Measurements from ENCODE around the gene BMP7.

BMP7 gene

DNA sequence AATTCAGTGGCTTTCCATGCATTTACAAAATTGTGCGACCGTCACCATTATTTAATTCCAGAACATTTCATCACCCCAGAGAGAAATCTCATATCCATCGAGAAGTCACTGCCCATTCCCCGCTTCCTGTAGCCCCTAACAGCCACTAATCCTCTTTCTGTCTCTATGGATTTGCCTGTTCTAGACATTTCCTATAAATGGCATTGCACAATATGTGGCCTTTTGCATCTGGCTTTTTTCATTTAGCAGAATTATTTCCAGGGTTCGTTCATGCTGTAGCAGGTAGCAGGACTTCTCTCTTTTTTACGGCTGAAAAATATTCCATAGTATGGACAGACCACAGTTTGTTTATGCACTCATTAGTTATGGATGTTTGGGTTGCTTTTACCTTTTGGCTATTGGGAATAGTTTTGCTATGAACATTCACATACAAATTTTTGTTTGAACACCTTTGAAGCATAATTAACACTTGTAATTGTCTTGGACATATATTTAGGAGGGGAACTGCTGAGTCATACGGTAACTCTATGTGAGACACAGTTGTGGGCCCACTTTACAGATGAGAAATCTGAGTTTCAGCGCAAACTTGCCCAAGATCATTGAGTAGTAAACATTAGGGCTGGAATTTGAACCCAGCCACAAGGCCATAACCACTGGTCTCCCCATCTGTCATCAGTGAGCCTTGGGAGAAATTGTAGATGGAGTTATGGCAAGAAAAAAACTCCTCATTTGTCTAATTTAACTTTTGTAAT lies 126.9 kb downstream of the BMP7 start:
- no peak for DNase-seq

- DNase-seq: no peak
Observed at GRCh38 chr20:57138198-57138995, 128.0 kb downstream of the BMP7 start.

GRCh38 chr20:57137676-57138075 lies 128.8 kb downstream of the BMP7 start:
- DNase-seq: no peak

- no peak for DNase-seq
Observed at GRCh38 chr20:57136734-57137133, 129.7 kb downstream of the BMP7 start.

DNA sequence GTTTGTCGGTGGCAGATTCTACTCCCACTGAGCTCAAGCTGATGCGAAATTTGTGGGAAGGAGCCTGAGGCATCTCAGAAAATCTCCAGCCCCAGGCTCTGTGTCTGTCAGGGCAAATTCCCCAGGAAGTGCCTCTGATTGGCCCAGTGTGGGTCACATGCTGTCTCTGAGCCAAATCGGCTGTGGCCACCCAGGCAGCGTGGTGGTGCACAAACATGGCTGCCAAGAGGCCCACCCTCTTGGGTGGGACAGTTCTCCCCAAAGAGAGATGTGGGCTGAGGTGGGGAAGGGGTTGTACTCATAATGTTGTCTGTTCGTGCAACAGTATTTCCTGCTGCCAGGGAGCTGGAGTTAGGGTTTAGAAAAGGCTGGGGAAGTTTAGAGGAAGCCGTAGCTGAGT lies 130.6 kb downstream of the BMP7 start:
- DNase-seq: no peak

- DNase-seq: no peak
Observed at GRCh38 chr20:57134804-57135203, 131.6 kb downstream of the BMP7 start.

DNA sequence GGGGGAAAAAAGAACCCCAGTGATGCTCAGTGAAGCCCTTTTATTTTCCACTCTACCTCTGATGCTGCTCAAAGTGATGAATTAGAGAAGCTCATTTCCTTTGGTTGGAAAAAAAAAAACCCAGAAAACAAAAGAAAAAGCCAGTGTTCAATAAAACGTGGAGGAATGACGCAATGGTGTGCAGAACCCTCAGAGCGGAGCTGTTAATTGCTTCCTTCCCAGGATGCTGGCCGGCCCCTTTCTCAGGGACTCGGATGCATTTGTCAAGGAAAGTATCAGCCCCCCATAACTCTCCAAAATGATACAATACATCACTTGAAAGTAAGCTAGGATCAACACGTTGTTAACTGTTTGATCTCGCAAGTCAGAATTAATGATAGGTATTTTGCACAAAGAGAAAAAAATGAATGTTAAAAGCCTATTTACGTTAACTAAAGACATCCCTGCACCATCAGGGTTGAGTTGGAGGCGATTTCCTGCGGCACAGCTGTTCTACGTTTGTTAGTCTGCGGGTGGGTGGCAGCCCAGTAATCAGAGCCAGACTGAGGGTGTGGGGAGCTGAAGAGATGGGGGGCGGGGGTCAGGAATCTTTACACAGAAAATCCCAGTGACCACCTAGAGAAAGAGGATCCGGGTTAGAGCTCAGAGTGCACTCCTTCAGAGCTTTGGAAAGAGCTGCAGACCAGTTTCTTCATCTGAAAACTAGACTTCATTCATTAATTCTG lies 132.4 kb downstream of the BMP7 start:
- no peak for DNase-seq

DNA sequence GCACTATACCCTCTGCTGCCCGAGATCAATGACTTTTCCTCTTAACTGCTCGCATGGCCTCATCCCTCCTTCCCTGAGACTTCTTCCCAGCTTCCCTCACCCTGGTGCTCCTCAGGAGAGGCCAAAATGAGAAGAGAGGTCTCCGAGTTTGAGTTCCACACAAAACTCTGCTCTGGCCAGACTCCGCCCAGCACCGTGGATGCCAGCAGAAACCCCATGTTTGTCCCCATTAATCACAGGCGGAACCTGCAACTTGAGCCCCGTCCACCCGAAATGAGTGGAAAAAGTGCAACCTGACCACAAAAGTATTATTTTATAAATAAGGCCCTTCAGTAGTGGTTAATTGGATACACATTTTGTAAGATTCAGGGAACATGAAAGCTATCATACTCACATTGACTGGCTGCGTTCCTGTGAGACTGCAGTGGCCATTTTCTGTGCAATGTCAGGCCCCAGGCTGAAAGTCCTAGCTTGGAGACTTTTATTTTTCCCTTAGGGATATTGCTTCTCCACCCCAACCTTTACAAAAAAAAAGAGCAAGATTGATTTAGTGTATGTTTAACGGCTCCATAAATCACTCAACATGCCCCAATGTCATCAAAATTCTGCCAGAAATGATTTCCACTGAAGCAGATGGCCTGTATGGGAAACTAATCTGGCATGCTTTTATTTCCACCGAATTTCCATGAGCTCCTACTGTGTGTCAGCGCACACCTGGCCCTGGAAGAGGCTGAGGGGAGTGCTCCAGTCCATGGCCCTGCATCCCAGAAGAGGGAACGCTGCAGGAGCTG lies 134.6 kb downstream of the BMP7 start:
- no peak for DNase-seq

- no peak for DNase-seq
Observed at GRCh38 chr20:57131077-57131476, 135.4 kb downstream of the BMP7 start.

GRCh38 chr20:57130160-57130772 lies 136.2 kb downstream of the BMP7 start:
- DNase-seq: no peak

DNA sequence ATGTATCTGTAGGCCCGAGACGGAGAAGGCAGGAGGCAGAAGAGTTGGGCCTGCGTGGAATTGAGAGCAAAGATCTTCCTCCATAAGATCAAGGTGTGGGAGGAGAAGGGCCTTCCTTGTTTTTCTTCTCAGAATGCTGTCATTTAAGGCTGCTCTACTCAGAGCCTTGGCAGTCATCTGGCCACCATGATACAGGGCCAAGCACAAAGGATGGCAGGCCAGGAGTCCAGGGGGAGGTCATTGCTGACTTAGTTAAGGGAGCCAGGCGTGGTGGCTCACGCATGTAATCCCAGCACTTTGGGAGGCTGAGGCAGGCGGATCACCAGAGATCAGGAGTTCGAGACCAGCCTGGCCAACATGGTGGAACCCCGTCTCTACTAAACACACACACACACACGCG lies 137.1 kb downstream of the BMP7 start:
- no peak for DNase-seq

DNA sequence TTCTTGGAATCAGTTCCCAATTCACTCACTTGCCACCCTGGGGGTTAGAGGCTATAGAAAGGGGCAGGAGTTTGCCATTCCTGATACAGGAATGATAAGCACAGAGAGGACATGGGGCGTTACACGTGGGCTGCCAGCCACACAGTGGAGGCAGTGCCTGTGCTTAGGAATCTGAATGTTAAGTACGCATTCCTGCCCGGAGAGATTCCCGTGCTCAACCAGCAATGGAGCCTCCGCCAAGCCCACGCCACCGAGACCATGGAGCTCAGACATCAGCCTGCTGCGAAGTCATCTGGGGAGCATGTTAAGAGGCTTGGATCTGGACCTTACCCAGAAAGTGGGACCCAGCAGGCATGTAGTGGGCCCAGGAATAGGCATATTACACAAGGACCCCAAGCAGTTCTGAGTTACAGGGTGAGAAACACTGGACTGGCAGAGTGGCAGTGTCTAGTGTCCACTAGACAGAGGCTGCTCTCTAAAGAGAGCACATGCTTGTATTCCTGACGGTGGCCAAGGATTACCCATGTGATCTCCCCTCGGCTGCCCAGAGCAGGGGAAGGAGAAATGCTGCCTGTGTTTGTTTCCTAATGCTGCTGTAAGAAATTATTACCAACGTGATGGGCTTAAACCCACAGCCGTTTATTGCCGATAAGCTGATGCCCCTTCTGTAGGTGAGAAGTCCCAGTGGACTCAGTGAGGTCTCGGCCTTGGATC lies 138.2 kb downstream of the BMP7 start:
- no peak for DNase-seq

DNA sequence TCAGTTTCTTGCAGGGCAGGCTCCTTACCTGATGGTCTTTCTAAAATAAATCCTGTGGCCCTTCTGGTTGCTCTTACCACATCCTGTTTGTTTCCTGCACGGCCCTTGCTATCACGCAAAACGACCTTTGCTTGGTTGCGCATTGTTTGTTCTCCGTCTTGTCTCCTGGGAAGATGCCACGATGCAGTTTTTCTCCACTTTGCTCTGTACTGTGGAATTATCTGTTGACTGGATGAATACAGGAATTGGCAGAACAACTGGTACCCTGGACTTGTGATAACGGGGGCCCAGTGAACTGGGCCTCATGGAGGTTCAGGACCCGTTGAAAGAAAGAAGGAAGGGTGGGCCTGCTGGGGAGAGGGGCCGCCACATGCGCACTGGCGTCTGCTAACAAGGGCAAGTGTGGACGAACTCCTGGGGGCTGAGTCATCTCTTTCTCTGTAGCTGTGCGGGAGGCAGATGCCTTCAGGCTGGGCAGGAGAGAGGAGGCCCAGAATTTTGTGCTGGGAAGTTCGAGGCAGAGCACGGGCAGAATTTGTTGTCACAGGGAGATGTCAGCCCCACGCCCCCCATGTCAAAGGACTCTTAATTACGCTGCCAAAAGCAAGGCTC lies 139.9 kb downstream of the BMP7 start:
- DNase-seq: no peak

- no peak for DNase-seq
Observed at GRCh38 chr20:57124800-57125517, 141.5 kb downstream of the BMP7 start.

DNA sequence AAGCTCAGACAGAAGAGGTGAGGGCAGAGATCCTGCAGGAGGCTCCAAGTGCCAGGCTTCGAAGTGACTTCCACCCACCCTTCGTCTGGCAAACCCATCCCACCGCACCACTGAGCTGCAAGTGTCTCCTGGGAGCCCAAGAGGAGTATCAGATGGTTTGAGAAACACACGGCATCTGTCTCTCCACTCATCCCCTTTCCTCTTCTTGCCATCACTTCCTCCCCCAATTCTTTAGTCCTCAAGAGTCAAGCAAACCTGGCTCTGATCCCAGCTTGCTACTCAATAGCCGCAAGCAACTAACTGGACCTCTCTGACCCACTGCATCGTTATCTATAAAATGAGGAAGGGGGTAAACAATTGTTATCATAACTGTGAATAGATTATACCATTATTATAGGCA lies 142.1 kb downstream of the BMP7 start:
- DNase-seq: no peak

DNA sequence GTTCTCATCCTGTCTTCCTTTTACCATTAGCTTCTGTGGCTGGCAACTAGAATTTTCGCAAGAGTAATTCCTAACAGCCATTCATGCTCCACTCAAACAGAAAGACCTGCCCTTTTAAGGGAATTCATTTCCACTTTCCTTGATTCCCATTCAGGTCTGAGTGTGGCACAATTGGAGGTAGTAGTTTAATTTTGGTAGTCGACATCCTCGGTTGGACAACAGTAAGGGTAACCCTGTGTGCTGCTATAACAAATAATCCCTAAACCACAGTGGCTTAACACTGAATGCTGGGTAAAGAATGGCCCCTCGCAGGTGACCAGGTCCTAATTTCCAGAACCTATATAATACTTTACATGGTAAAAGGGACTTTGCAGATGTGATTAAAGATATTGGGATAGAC lies 142.9 kb downstream of the BMP7 start:
- DNase-seq: no peak

DNA sequence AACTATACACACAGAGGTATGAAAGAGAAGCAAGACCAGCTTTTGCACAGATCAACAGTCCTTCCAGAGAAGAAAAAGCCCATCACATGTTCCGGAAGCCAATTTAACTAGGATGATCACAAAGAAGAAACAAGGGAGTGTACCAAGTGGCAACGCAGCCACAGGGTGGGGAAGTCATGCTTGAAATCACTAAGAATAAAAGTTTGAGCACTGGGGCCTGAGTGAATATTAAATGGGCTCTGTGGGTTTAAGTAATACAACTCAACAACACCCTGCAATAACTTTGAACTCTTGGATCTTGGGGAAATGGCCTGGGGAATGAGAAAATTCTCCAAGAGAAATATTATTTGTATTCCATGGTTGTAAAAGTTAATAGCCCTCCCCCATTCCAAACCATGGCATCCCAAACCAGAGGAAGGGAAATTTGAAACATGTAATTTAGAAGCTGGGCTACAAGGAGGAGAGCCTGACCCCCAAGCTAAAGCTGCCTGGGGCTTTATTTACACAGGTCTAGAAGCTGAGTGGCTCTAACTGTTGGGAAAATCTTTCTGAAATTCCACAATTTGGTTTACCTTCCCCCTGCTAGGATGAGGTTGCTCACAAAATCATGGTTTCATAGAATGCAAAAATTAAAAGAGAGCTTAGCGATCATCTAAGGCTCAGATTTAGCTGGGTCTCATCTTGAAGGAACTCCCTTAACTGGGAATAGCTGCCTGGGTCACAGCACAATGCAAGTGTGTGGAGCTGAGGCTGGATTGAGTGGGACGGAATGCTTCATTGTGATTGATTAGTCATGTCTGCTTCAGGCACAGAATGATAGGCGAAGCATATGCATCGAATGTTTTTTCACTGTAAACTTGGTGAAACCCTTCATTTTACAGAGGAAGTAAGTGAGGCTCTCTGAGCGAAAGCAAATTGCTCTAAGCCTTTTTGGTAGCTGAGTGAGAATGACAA lies 143.6 kb downstream of the BMP7 start:
- no peak for DNase-seq

- no peak for DNase-seq
Observed at GRCh38 chr20:57118964-57119363, 147.5 kb downstream of the BMP7 start.

Measured in CD4-positive, alpha-beta T cell treated with Interleukin-6 for 4 hours (primary cell).